Kidney (tissue), 14 donors: Measurements from ENCODE around the gene SBNO2. TPM values are rescaled to one million over a fixed set of nuclear protein-coding genes. Genes with fewer than 3 reads are reported as not detected.

Experiments used
- DNase-seq, 5 donors: peaks; one replicate each; pipeline ENCODE4 v3.0.0-alpha.2; 2013 to 2020
- FAIRE-seq: peaks from 2 replicates; lab custom pipeline; 2012; peaks lifted over from hg19 to GRCh38; lab: Jason Lieb, UNC
- H3K27ac ChIP-seq, 2 donors: one replicate each; pipeline ENCODE4 v1.7.0; 2013; ENCODE audit warnings: low read depth in 2 of 2, low read length in 2 of 2, inconsistent platforms in 1 of 2
- H3K27me3 ChIP-seq: one replicate; pipeline ENCODE4 v1.7.1; 2013; ENCODE audit warnings: low read length, inconsistent platforms; ENCODE audit not compliant: control insufficient read depth, insufficient read depth
- H3K36me3 ChIP-seq, 3 donors: one replicate each; pipeline versions ENCODE4 v1.7.0 to v1.7.1; 2013; ENCODE audit warnings: low read length in 3 of 3, control low read depth in 1 of 3, inconsistent platforms in 1 of 3; ENCODE audit not compliant: insufficient read depth in 3 of 3, control insufficient read depth in 2 of 3
- H3K4me1 ChIP-seq, 3 donors: one replicate each; pipeline versions ENCODE4 v1.7.0 to v1.7.1; 2013; ENCODE audit warnings: low read length in 3 of 3, inconsistent platforms in 1 of 3, low read depth in 1 of 3; ENCODE audit not compliant: control insufficient read depth in 2 of 3, insufficient read depth in 2 of 3
- H3K4me3 ChIP-seq, 3 donors: one replicate each; pipeline versions ENCODE4 v1.7.0 to v1.8.1; 2013; ENCODE audit warnings: low read length in 3 of 3, control low read depth in 1 of 3, inconsistent platforms in 1 of 3
- H3K9ac ChIP-seq, 3 donors: one replicate each; pipeline versions ENCODE4 v1.7.0 to v1.7.1; 2013; ENCODE audit warnings: low read length in 3 of 3, control low read depth in 1 of 3, inconsistent platforms in 1 of 3
- H3K9me3 ChIP-seq, 3 donors: one replicate each; pipeline versions ENCODE4 v1.7.0 to v1.7.1; 2013; ENCODE audit warnings: low read length in 3 of 3, control low read depth in 1 of 3, inconsistent platforms in 1 of 3; ENCODE audit not compliant: control insufficient read depth in 2 of 3, insufficient read depth in 1 of 3
- CTCF ChIP-seq: IDR thresholded peaks from 3 replicates; pipeline ENCODE4 v1.5.1; 2012; ENCODE audit warnings: mild to moderate bottlenecking, moderate library complexity, borderline replicate concordance; ENCODE audit not compliant: insufficient read depth; ENCODE audit errors: extremely low read depth
- intact Hi-C: fragments of 100-400 bp; cut with DNase I; formaldehyde crosslinking; loops from one replicate; pipeline ENCODE4 v1.11.1; 2022
- polyA plus RNA-seq: library from polyadenylated mRNA; stranded (reverse); fragments of 350-450 nt; fragmentation: Illumina TruSeq; extraction: RNeasy Lipid Tissue Mini Kit (QIAGEN cat#74804); gene quantifications from one replicate; pipeline ENCODE4 v1.2.3, GENCODE V29; 2014; ENCODE audit warnings: low read depth, low replicate concordance; ENCODE audit not compliant: insufficient read depth
- total RNA-seq: library from RNA; stranded (reverse); fragmentation: NEBNext Ultra II Directional; extraction: Animal tissue kit (Norgen Biotek cat#: 25700); gene quantifications from one replicate; pipeline ENCODE4 v1.2.1, GENCODE V29; 2021
- donor health status: control.
- donor health status: control.
- donor health status: control.
- donor health status: control.
- donor health status: control.
- donor health status: DM: yes; HTN: yes; CAD: no.
- donor health status: Normal renal cell carcinoma (clear cell type).

The SBNO2 gene
- total and polyA plus RNA-seq, 2 donors from 2014 or later, result 12.2 to 156 TPM

GRCh38 chr19:1217366-1217765 lies 43.3 kb upstream of the SBNO2 start:
- intact Hi-C loops, result no loop called here
- H3K4me3 ChIP-seq, result no peak overlapping the region
- no peaks in the 10 kb centered on the region for H3K9me3 ChIP-seq
- no peak for FAIRE-seq
- TF ChIP-seq CTCF, result no peak
- peak overlapping the region; percentile 5 to 92 for H3K27ac ChIP-seq
- H3K36me3 ChIP-seq, result peaks cover 0 to 13% (median 0%) of the 10 kb centered on the region in 3 donors
- H3K27me3 ChIP-seq, result no peaks in the 10 kb centered on the region
- H3K9ac ChIP-seq, result no peak overlapping the region
- peak in 1 of 5 donors; percentile 74 for DNase-seq
- H3K4me1 ChIP-seq, result peaks cover 0 to 44% (median 27%) of the 10 kb centered on the region in 3 donors

- H3K4me3 ChIP-seq, result no peak overlapping the region
- FAIRE-seq (no peak), DNase-seq (peak in 1 of 5 donors; percentile 75)
- H3K36me3 ChIP-seq, result peaks cover 0 to 13% (median 0%) of the 10 kb centered on the region in 3 donors
- no peak overlapping the region for H3K27ac ChIP-seq
- no peaks in the 10 kb centered on the region for H3K27me3 ChIP-seq
- peaks cover 0 to 46% (median 27%) of the 10 kb centered on the region in 3 donors for H3K4me1 ChIP-seq
- H3K9me3 ChIP-seq, result no peaks in the 10 kb centered on the region
- intact Hi-C loops, result no loop called here
- H3K9ac ChIP-seq, result peak overlapping the region in 1 of 3 donors; percentile 10
- no peak for TF ChIP-seq CTCF
Measured at GRCh38 chr19:1216756-1217155, 42.7 kb upstream of the SBNO2 start.

DNA sequence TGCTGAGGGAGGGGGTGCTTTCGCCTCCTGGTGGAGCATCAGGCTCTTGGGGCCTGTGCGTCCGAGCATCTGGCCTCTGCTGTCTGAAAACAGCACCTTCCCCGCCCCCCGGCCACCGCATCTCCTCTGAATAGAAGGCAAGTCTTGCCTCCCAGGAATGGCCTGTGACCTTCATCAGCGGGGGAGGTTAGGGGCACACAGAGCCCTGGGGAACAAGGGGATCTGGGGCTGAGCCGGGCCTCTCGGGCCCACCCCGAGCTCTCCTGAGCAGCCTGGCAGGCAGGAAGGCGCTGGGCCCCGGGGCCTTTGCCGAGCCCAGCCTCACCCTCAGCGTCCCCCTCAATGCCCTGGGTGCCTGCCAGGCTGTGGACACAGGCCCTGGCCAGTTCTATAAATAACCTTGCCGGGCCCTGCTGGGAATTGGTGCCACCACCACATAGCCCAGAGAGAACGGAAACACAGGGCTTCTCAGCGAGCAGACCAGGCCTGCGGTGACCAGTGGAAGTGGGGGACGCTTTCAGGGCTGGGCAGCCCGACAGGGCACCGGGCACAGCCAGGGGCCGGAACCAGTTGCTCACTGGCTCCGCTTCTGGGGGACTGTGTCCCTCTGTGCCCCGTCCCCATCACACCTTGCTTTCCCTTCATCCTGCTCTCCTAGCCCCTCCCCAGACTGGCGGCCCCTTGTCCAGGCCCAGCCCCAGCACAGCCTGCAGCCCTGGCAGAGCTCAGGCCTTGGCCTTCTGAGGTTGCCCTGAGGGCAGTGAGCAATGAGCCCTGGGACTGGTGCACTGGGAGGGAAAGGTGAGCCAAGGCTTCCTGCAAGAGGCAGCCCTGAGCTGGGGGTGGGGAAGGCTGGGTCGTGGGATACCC lies 41.0 kb upstream of the SBNO2 start:
- no peak for TF ChIP-seq CTCF
- Histone ChIP-seq H3K36me3 (peaks cover 0 to 6% (median 0%) of the 10 kb centered on the region in 3 donors), H3K4me1 (peaks cover 0 to 48% (median 27%) of the 10 kb centered on the region in 3 donors), H3K4me3 (no peak overlapping the region), H3K27ac (peak overlapping the region; percentile 86 to 90), H3K27me3 (no peaks in the 10 kb centered on the region), H3K9ac (peak overlapping the region in 2 of 3 donors; percentile 53 to 60), H3K9me3 (no peaks in the 10 kb centered on the region)
- no peak for FAIRE-seq
- intact Hi-C loops, result no loop called here
- DNase-seq, result peak in 1 of 5 donors; percentile 89
